Measurements from ENCODE around the gene CASS4.

Gene CASS4

DNA sequence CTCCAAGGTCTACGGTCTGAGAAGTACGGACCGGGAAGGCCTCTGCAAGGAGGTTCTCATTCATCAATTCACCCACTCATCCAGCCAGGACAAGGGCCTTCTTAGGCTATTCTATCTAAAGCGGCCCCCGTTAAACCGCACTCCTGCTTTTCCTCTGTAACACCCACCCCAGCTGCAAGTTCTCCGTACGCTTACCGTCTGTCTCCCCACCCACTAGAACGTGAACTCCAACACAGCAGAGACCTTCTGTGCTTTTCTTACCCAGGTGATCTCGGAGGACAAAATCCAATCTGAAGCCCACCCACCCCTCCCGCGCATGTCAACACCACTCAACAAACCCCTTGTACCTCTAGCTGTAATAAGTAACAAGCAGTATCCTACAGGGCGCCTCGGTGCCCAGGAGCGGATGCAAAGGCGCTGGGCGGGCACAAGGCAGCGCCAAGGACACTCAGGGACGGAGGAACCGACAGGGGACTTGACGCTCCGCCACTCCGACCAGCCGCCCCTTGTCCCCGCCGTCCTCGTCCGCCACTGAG, 20.4 kb upstream of the CASS4 start:
- H3K27me3 ChIP-seq (replicated peaks in 2 of 5; ENCODE audit: control insufficient read depth in 4 of 5, insufficient read depth in 5 of 5, low read length in 4 of 5): no peaks in the 10 kb centered on the region
- POLR2A ChIA-PET: interaction anchor here (0.6 to 1.1 kb wide), 3 partner anchors 16 to 77 kb away, joined by 3 to 4 read pairs (median 4); partner anchors contain the start of genes CASS4 and RTF2
- peak overlapping the region; percentile 92 to 95 for H3K27ac ChIP-seq (ENCODE audit: insufficient read depth in 1 of 2, low read depth in 1 of 2, low read length in 2 of 2, poor library complexity in 1 of 2, severe bottlenecking in 2 of 2)
- H3K4me1 ChIP-seq (ENCODE audit: control extremely low read depth in 1 of 4, control insufficient read depth in 4 of 4, insufficient read depth in 4 of 4, low read length in 3 of 4): peaks cover 17 to 28% (median 18%) of the 10 kb centered on the region in 4 experiments
- 0% methylated on average over 29 of the region's 29 CpGs for WGBS (ENCODE audit: insufficient coverage)
- H3K9me3 ChIP-seq (ENCODE audit: control extremely low read depth in 1 of 5, control insufficient read depth in 4 of 5, insufficient read depth in 2 of 5, low read depth in 1 of 5, low read length in 4 of 5): no peaks in the 10 kb centered on the region
- peak overlapping the region; percentile 75 to 99 (median 97) for H3K4me3 ChIP-seq (ENCODE audit: control insufficient read depth in 1 of 7, extremely low read depth in 1 of 7, insufficient read depth in 4 of 7, low read depth in 2 of 7, low read length in 6 of 7)
- H3K36me3 ChIP-seq (ENCODE audit: control insufficient read depth in 4 of 4, insufficient read depth in 4 of 4, low read length in 3 of 4): peaks cover 7 to 40% (median 25%) of the 10 kb centered on the region in 4 experiments
- no peak for DNase-seq
- CTCF ChIA-PET: interaction anchor here (0.8 to 1.5 kb wide), 3 partner anchors 8 to 18 kb away, joined by 3 to 4 read pairs (median 3); no protein-coding TSS in a partner anchor

DNA sequence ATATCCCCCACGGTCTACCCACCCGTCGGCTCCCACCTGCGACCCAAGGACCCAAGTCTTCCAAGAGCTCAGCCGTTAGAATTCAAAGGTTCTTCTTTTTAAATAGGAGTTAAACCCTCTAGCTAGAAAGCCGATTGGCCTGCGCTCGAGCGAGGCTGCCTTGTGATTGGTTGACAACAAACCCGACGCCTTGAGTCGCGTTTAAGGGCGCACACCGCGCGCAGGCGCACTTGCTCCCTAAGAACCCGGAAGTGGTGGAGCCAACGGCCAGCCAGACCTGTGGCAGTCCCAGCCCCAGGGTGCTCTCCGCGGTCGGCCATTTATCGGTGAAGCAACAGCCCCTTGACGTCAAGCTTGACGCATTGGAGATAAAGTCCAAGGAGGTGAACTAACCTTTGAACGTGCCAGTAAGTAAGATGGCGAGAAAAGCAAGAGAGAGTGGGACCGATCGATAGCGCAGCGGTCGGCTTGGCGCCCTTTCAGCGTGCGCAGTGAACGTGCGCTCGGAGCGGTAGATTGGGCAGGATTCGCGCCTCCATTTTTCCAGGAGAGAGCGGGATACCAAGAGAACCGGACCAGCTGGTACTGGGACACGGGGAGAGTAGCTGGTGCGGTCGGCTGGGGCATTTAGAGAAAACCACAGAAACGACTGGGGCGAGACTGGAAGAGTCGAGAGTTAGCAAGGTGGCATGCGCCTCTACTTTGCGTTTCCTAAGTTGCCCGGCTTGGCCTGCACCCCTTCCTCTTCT, 19.8 kb upstream of the CASS4 start, which contains the start of the genes AURKA and CSTF1:
Gene AURKA, minus strand, starts transcription at position 84 of the 749 bp plus-strand sequence. CDS start 4,018 bp downstream, outside the sequence.
Gene CSTF1, plus strand, starts transcription at position 514 of the 749 bp plus-strand sequence. CDS start 2,908 bp downstream, outside the sequence.
- no peaks in the 10 kb centered on the region for H3K27me3 ChIP-seq (replicated peaks in 2 of 5; ENCODE audit: control insufficient read depth in 4 of 5, insufficient read depth in 5 of 5, low read length in 4 of 5)
- peaks cover 12 to 45% (median 29%) of the 10 kb centered on the region in 4 experiments for H3K36me3 ChIP-seq (ENCODE audit: control insufficient read depth in 4 of 4, insufficient read depth in 4 of 4, low read length in 3 of 4)
- H3K4me1 ChIP-seq (ENCODE audit: control extremely low read depth in 1 of 4, control insufficient read depth in 4 of 4, insufficient read depth in 4 of 4, low read length in 3 of 4): peaks cover 17 to 28% (median 18%) of the 10 kb centered on the region in 4 experiments
- no peaks in the 10 kb centered on the region for H3K9me3 ChIP-seq (ENCODE audit: control extremely low read depth in 1 of 5, control insufficient read depth in 4 of 5, insufficient read depth in 2 of 5, low read depth in 1 of 5, low read length in 4 of 5)
- H3K4me3 ChIP-seq (ENCODE audit: control insufficient read depth in 1 of 7, extremely low read depth in 1 of 7, insufficient read depth in 4 of 7, low read depth in 2 of 7, low read length in 6 of 7): peak within 1 kb of the TSS; percentile 75 to 99 (median 97)
- H3K27ac ChIP-seq (ENCODE audit: insufficient read depth in 1 of 2, low read depth in 1 of 2, low read length in 2 of 2, poor library complexity in 1 of 2, severe bottlenecking in 2 of 2): peak within 1 kb of the TSS; percentile 92 to 95
- ChIA-PET CTCF (interaction anchor here (0.6 to 1.5 kb wide), 6 partner anchors 9 to 123 kb away, joined by 3 to 4 read pairs (median 3); no protein-coding TSS in a partner anchor), POLR2A (interaction anchor here (0.6 to 1.1 kb wide), 3 partner anchors 17 to 76 kb away, joined by 3 to 4 read pairs (median 4); partner anchors contain the start of genes CASS4 and RTF2)
- 0% methylated on average over 50 of the region's 53 CpGs for WGBS (ENCODE audit: insufficient coverage)
- DNase-seq: peak; percentile 99 to 100 (median 100)

DNA sequence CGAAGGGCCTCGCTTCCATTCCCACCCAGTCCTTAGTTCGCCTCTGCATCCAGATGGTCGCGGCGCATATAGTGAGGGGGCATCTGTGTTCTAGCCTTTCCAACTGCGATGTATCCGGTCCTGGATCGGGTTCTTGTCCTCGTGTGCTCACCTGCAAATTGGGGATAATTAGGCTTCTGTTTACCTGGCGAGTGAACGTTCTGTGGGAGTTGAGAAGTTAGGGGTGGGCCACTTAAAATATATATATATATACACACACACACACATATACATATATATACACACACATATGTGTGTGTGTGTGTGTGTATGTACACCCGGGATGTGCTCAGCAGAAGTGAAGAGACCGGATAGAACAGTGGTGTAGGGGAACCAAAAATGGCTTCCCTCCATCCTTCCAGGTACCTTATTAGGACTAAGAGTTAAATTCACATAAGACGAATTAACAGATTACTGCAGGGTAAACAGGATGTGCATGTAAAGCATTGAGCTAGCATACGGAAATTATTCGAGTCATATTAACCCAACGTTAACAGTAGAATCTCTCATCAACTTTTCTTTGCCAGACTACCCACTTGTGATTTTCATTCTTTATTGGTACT, 19.1 kb upstream of the CASS4 start:
- Histone ChIP-seq H3K36me3 (ENCODE audit: control insufficient read depth in 4 of 4, insufficient read depth in 4 of 4, low read length in 3 of 4) (peaks cover 16 to 47% (median 33%) of the 10 kb centered on the region in 4 experiments), H3K4me1 (ENCODE audit: control extremely low read depth in 1 of 4, control insufficient read depth in 4 of 4, insufficient read depth in 4 of 4, low read length in 3 of 4) (peaks cover 17 to 28% (median 18%) of the 10 kb centered on the region in 4 experiments), H3K4me3 (ENCODE audit: control insufficient read depth in 1 of 7, extremely low read depth in 1 of 7, insufficient read depth in 4 of 7, low read depth in 2 of 7, low read length in 6 of 7) (peak overlapping the region; percentile 75 to 99 (median 97)), H3K27ac (ENCODE audit: insufficient read depth in 1 of 2, low read depth in 1 of 2, low read length in 2 of 2, poor library complexity in 1 of 2, severe bottlenecking in 2 of 2) (peak overlapping the region; percentile 92 to 95), H3K9me3 (ENCODE audit: control extremely low read depth in 1 of 5, control insufficient read depth in 4 of 5, insufficient read depth in 2 of 5, low read depth in 1 of 5, low read length in 4 of 5) (no peaks in the 10 kb centered on the region), H3K27me3 (replicated peaks in 2 of 5; ENCODE audit: control insufficient read depth in 4 of 5, insufficient read depth in 5 of 5, low read length in 4 of 5) (no peaks in the 10 kb centered on the region)
- CTCF ChIA-PET: interaction anchor here (1.0 to 1.8 kb wide), 5 partner anchors 11 to 122 kb away, joined by 3 to 4 read pairs (median 3); no protein-coding TSS in a partner anchor
- POLR2A ChIA-PET: interaction anchor here (0.7 to 1.1 kb wide), 3 partner anchors 17 to 76 kb away, joined by 3 to 4 read pairs (median 4); partner anchors contain the start of genes CASS4 and RTF2
- 0% methylated on average over 9 of the region's 18 CpGs for WGBS (ENCODE audit: insufficient coverage)
- peak in 2 of 3 donors; percentile 34 to 39 for DNase-seq

DNA sequence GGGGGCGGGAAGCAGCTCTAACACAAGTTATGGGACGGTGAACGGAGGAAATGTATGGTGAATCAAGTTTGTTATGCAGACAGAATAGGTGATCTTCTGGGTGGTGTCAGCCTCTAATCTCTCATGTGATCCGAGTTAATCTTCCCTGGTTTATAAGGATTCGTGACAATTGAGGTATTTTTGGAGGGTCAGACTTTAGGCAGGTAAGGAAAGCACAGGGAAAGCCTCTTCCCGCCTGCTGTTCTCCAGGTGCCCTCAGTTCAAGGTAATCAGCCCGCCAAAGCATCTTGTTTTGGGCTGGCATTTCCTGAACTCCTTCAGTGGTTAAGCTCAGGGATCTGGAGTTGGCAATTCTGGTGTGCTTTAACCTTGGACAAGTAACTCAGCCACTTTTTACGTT, 18.4 kb upstream of the CASS4 start:
- WGBS (ENCODE audit: insufficient coverage): 88% methylated on average over 7 of the region's 8 CpGs
- POLR2A ChIA-PET: interaction anchor here (0.7 kb wide), 1 partner anchor 19 kb away, joined by 3 read pairs; the partner anchor contains the start of gene CASS4
- Histone ChIP-seq H3K36me3 (ENCODE audit: control insufficient read depth in 4 of 4, insufficient read depth in 4 of 4, low read length in 3 of 4) (peaks cover 12 to 49% (median 33%) of the 10 kb centered on the region in 4 experiments), H3K27me3 (replicated peaks in 2 of 5; ENCODE audit: control insufficient read depth in 4 of 5, insufficient read depth in 5 of 5, low read length in 4 of 5) (no peaks in the 10 kb centered on the region), H3K9me3 (ENCODE audit: control extremely low read depth in 1 of 5, control insufficient read depth in 4 of 5, insufficient read depth in 2 of 5, low read depth in 1 of 5, low read length in 4 of 5) (no peaks in the 10 kb centered on the region), H3K27ac (ENCODE audit: insufficient read depth in 1 of 2, low read depth in 1 of 2, low read length in 2 of 2, poor library complexity in 1 of 2, severe bottlenecking in 2 of 2) (peak overlapping the region in 1 of 2 experiments; percentile 95), H3K4me3 (ENCODE audit: control insufficient read depth in 1 of 7, extremely low read depth in 1 of 7, insufficient read depth in 4 of 7, low read depth in 2 of 7, low read length in 6 of 7) (peak overlapping the region in 5 of 7 experiments; percentile 94 to 99 (median 97)), H3K4me1 (ENCODE audit: control extremely low read depth in 1 of 4, control insufficient read depth in 4 of 4, insufficient read depth in 4 of 4, low read length in 3 of 4) (peaks cover 17 to 28% (median 18%) of the 10 kb centered on the region in 4 experiments)
- CTCF ChIA-PET: interaction anchor here (0.7 to 1.8 kb wide), 3 partner anchors 12 to 100 kb away, joined by 3 to 4 read pairs (median 3); partner anchors contain the start of gene CASS4
- DNase-seq: no peak

DNA sequence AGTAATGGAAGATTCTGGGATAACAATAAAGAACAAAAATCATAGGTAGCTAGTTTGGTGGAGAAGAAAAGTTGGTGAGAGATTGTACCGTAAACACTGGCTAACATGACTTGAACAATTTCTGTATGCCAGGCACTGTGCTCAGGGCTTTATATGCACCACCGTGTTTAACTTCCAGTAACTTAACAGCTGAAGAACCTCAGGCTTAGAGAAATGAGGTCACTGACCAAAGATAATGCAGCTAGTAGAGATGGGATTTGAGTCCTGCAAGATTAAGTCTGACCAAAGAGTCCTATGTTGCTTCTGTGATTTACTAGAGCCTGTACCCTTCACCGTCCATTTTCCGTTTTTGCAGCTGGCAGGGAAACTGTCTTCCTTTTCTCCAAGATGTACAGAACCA, 16.9 kb upstream of the CASS4 start:
- Histone ChIP-seq H3K4me1 (ENCODE audit: control extremely low read depth in 1 of 4, control insufficient read depth in 4 of 4, insufficient read depth in 4 of 4, low read length in 3 of 4) (peaks cover 17 to 28% (median 18%) of the 10 kb centered on the region in 4 experiments), H3K9me3 (ENCODE audit: control extremely low read depth in 1 of 5, control insufficient read depth in 4 of 5, insufficient read depth in 2 of 5, low read depth in 1 of 5, low read length in 4 of 5) (no peaks in the 10 kb centered on the region), H3K36me3 (ENCODE audit: control insufficient read depth in 4 of 4, insufficient read depth in 4 of 4, low read length in 3 of 4) (peaks cover 16 to 49% (median 37%) of the 10 kb centered on the region in 4 experiments), H3K4me3 (ENCODE audit: control insufficient read depth in 1 of 7, extremely low read depth in 1 of 7, insufficient read depth in 4 of 7, low read depth in 2 of 7, low read length in 6 of 7) (no peak overlapping the region), H3K27ac (ENCODE audit: insufficient read depth in 1 of 2, low read depth in 1 of 2, low read length in 2 of 2, poor library complexity in 1 of 2, severe bottlenecking in 2 of 2) (no peak overlapping the region), H3K27me3 (replicated peaks in 2 of 5; ENCODE audit: control insufficient read depth in 4 of 5, insufficient read depth in 5 of 5, low read length in 4 of 5) (no peaks in the 10 kb centered on the region)
- 96% methylated on average over 4 of the region's 4 CpGs for WGBS (ENCODE audit: insufficient coverage)
- DNase-seq: no peak
- ChIA-PET POLR2A (no interaction called here), CTCF (interaction anchor here (0.9 to 3.4 kb wide), 9 partner anchors 15 to 121 kb away, joined by 3 to 22 read pairs (median 3); partner anchors contain the start of gene CASS4)

DNA sequence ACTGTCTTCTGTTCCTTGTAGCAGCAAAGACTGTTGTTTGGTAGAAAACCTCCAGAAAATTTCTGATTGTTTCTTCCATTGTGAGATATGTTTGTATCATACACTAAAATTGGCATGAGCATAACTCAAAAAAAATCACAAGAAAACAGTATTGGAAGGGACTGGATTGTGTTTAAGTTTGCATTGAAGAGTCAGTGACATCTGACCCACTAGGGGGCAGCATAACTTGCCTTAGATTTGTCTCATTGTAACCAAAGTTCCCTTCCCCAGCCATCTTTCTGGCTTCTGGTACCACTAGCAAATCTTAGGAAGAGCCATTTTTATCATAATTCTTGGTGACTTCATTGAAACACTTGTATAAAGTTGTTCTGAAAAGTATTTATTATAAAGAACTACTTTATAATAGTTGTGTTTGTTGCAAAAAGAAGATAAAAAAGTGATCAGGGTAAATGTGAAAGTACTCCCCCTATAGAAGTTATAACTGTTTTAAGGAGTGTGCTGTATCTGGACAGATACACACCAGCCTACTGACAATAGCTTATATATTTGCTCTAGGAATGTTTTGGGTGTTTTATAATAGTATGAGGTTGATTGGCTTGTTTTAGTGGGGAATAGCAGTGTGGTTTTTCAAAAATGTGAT, 11.9 kb upstream of the CASS4 start:
- H3K4me3 ChIP-seq (ENCODE audit: control insufficient read depth in 1 of 7, extremely low read depth in 1 of 7, insufficient read depth in 4 of 7, low read depth in 2 of 7, low read length in 6 of 7): no peak overlapping the region
- H3K27me3 ChIP-seq (replicated peaks in 2 of 5; ENCODE audit: control insufficient read depth in 4 of 5, insufficient read depth in 5 of 5, low read length in 4 of 5): no peaks in the 10 kb centered on the region
- no peak overlapping the region for H3K27ac ChIP-seq (ENCODE audit: insufficient read depth in 1 of 2, low read depth in 1 of 2, low read length in 2 of 2, poor library complexity in 1 of 2, severe bottlenecking in 2 of 2)
- peaks cover 28 to 82% (median 62%) of the 10 kb centered on the region in 4 experiments for H3K36me3 ChIP-seq (ENCODE audit: control insufficient read depth in 4 of 4, insufficient read depth in 4 of 4, low read length in 3 of 4)
- peaks cover 0 to 3% (median 0%) of the 10 kb centered on the region in 4 experiments for H3K4me1 ChIP-seq (ENCODE audit: control extremely low read depth in 1 of 4, control insufficient read depth in 4 of 4, insufficient read depth in 4 of 4, low read length in 3 of 4)
- H3K9me3 ChIP-seq (ENCODE audit: control extremely low read depth in 1 of 5, control insufficient read depth in 4 of 5, insufficient read depth in 2 of 5, low read depth in 1 of 5, low read length in 4 of 5): no peaks in the 10 kb centered on the region
- POLR2A ChIA-PET: no interaction called here
- peak; percentile 81 to 90 (median 83) for DNase-seq
- CTCF ChIA-PET: interaction anchor here (0.6 to 2.3 kb wide), 12 partner anchors 11 to 116 kb away, joined by 3 to 6 read pairs (median 3); partner anchors contain the start of genes CASS4 and RTF2

All from common myeloid progenitor, CD34-positive (primary cell).